Ishikawa (cell line): ENCODE data around the gene RBMS1.

ENCODE experiments used
- FOXM1 ChIP-seq: IDR thresholded peaks from 2 replicates; pipeline ENCODE4 v1.6.1; 2012; ENCODE audit warnings: low read depth, borderline replicate concordance
- NFIC ChIP-seq: IDR thresholded peaks from 2 replicates; pipeline ENCODE4 v1.6.1; 2012
- TEAD4 ChIP-seq: IDR thresholded peaks from 2 replicates; pipeline ENCODE4 v1.6.1; 2012
- YY1 ChIP-seq: IDR thresholded peaks from 2 replicates; pipeline ENCODE4 v1.6.1; 2012; ENCODE audit warnings: low read depth
- TF ChIP-seq, protein P1 (sequence below): IDR thresholded peaks from 2 replicates; pipeline ENCODE4 v1.6.1; 2012
- TF ChIP-seq, protein P2 (sequence below): IDR thresholded peaks from 2 replicates; pipeline ENCODE4 v1.6.1; 2012; ENCODE audit warnings: low read depth, mild to moderate bottlenecking

The RBMS1 gene

DNA sequence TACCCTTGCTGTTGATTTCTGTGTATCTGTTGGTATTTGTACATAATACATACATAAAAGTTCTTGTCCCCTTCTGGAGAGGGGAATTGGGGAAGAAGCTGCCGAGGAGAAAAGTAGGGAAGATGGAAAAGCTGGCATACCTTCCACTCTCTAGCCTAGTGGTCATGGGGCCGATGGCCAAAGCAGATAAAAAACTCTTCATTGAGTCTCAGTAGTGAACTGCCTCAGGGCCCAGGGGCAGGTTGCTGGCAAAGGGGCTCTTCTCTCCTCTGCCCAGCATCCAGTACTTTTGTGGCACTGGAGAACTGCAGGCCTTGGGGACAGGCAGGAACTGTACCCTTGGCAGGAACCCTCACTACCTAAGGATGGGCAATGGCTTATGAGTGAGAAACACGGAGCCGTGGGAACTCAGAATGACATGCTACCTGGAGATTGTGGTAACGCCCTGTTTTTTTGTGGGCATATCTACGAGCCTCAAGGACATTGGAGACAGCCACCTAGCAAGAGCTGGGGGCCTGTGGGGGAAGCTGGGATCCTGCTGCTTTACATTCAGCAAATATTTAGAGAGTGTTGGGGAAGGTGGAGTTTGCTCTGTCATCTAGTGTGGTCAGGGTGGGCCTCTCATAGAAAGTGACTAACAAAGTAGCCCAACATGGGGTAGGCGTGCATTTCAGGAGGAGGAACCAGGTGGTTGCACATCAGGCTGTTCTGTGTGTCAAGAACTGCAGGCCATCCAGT, 270.9 kb downstream of the RBMS1 start:
- TF ChIP-seq FOXM1 = no peak
- TF ChIP-seq, protein P1, sequence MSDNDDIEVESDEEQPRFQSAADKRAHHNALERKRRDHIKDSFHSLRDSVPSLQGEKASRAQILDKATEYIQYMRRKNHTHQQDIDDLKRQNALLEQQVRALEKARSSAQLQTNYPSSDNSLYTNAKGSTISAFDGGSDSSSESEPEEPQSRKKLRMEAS = no peak
- no peak for TF ChIP-seq TEAD4
- no peak for TF ChIP-seq NFIC
- TF ChIP-seq, protein P2, sequence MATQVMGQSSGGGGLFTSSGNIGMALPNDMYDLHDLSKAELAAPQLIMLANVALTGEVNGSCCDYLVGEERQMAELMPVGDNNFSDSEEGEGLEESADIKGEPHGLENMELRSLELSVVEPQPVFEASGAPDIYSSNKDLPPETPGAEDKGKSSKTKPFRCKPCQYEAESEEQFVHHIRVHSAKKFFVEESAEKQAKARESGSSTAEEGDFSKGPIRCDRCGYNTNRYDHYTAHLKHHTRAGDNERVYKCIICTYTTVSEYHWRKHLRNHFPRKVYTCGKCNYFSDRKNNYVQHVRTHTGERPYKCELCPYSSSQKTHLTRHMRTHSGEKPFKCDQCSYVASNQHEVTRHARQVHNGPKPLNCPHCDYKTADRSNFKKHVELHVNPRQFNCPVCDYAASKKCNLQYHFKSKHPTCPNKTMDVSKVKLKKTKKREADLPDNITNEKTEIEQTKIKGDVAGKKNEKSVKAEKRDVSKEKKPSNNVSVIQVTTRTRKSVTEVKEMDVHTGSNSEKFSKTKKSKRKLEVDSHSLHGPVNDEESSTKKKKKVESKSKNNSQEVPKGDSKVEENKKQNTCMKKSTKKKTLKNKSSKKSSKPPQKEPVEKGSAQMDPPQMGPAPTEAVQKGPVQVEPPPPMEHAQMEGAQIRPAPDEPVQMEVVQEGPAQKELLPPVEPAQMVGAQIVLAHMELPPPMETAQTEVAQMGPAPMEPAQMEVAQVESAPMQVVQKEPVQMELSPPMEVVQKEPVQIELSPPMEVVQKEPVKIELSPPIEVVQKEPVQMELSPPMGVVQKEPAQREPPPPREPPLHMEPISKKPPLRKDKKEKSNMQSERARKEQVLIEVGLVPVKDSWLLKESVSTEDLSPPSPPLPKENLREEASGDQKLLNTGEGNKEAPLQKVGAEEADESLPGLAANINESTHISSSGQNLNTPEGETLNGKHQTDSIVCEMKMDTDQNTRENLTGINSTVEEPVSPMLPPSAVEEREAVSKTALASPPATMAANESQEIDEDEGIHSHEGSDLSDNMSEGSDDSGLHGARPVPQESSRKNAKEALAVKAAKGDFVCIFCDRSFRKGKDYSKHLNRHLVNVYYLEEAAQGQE = no peak
- TF ChIP-seq YY1 = no peak
